Stimulated activated CD4-positive, alpha-beta T cell treated with anti-CD3 and anti-CD28 coated beads, TNF-alpha, amount 100 ng/mL, for 1 hour (primary cell): ENCODE measurements around the gene PROM2.
"Not testable (repeated sequence)": the region's sequence is repeated elsewhere in the genome, so short reads cannot be mapped to it uniquely, and the experiment has no call there.

Experiments
- DNase-seq, 3 donors: peaks; one replicate each; pipeline ENCODE4 v3.0.0-alpha.2; 2020; ENCODE audit warnings: low read depth in 3 of 3, low spot score in 1 of 3

PROM2 gene, protein sequence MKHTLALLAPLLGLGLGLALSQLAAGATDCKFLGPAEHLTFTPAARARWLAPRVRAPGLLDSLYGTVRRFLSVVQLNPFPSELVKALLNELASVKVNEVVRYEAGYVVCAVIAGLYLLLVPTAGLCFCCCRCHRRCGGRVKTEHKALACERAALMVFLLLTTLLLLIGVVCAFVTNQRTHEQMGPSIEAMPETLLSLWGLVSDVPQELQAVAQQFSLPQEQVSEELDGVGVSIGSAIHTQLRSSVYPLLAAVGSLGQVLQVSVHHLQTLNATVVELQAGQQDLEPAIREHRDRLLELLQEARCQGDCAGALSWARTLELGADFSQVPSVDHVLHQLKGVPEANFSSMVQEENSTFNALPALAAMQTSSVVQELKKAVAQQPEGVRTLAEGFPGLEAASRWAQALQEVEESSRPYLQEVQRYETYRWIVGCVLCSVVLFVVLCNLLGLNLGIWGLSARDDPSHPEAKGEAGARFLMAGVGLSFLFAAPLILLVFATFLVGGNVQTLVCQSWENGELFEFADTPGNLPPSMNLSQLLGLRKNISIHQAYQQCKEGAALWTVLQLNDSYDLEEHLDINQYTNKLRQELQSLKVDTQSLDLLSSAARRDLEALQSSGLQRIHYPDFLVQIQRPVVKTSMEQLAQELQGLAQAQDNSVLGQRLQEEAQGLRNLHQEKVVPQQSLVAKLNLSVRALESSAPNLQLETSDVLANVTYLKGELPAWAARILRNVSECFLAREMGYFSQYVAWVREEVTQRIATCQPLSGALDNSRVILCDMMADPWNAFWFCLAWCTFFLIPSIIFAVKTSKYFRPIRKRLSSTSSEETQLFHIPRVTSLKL

GRCh38 chr2:95274291-95275150 lies at the start of gene PROM2:
PROM2 (plus strand) TSS chr2:95274449; CDS start chr2:95274586, 137 bp downstream.
- DNase-seq = no peak

- DNase-seq = no peak
Measured at GRCh38 chr2:95225658-95226057, 48.6 kb upstream of the PROM2 start.

- DNase-seq = peak in 1 of 3 donors; percentile 8
Measured at GRCh38 chr2:95231723-95232122, 42.5 kb upstream of the PROM2 start.

DNA sequence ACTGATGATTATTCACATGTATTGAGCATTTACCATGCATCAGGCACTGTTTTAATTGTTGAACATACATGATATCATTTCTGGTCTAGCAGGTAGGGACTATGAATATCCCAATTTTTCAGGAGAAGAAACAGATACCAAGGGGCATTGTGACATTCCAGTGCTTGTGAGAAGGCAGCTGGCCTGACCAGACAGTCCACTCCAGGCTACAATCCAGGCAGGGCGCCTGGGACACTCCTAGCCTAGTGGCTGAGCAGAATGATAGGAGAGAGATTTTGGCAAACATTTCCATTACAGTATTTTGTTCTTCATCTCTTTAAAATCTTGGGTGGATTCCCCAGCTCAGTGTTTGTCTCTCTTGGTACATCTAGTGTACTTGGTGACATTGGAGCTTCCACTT lies 42.0 kb upstream of the PROM2 start:
- DNase-seq = no peak

DNA sequence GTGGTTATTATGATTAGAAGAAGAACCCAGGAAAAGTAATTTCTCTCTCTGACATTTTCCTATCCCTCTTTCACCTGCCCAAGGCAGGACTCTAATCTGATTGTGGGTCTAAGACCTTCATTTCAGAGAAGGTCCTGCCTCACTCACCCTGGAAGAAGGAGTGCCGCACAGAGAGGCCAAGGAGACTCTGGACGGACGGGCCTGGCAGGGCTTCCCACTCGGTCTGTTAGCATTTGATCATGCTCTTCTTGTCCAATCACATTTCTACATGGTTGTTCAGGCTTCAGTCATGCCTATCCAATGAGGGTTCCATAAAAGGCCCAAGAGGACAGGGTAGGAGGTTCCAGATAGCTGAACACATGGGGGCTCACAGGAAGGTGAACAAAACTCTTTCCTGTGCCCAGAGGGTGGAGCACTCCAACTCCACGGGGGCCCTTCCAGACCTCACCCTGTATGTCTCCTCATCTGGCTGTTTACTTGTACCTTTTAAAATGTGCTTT lies 39.9 kb upstream of the PROM2 start:
- DNase-seq = no peak

- no peak for DNase-seq
Measured at GRCh38 chr2:95234816-95235215, 39.4 kb upstream of the PROM2 start.

- no peak for DNase-seq
Measured at GRCh38 chr2:95238131-95238530, 36.1 kb upstream of the PROM2 start.

- no peak for DNase-seq
Measured at GRCh38 chr2:95240091-95240490, 34.2 kb upstream of the PROM2 start.

GRCh38 chr2:95240556-95240955 lies 33.7 kb upstream of the PROM2 start:
- no peak for DNase-seq

DNA sequence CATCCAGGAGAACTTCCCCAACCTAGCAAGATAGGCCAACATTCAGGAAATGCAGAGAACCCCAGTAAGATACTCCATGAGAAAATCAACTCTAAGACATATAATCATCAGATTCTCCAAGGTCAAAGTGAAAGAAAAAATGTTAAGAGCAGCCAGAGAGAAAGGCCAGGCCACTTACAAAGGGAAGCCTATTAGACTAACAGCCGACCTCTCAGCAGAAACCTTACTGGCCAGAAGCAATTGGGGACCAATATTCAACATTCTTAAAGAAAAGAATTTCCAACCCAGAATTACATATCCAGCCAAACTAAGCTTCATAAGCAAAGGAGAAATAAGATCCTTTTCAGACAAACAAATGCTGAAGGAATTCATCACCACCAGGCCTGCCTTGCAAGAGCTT lies 32.2 kb upstream of the PROM2 start:
- DNase-seq = not testable (repeated sequence)

GRCh38 chr2:95258271-95258670 lies 16.0 kb upstream of the PROM2 start:
- DNase-seq = no peak

DNA sequence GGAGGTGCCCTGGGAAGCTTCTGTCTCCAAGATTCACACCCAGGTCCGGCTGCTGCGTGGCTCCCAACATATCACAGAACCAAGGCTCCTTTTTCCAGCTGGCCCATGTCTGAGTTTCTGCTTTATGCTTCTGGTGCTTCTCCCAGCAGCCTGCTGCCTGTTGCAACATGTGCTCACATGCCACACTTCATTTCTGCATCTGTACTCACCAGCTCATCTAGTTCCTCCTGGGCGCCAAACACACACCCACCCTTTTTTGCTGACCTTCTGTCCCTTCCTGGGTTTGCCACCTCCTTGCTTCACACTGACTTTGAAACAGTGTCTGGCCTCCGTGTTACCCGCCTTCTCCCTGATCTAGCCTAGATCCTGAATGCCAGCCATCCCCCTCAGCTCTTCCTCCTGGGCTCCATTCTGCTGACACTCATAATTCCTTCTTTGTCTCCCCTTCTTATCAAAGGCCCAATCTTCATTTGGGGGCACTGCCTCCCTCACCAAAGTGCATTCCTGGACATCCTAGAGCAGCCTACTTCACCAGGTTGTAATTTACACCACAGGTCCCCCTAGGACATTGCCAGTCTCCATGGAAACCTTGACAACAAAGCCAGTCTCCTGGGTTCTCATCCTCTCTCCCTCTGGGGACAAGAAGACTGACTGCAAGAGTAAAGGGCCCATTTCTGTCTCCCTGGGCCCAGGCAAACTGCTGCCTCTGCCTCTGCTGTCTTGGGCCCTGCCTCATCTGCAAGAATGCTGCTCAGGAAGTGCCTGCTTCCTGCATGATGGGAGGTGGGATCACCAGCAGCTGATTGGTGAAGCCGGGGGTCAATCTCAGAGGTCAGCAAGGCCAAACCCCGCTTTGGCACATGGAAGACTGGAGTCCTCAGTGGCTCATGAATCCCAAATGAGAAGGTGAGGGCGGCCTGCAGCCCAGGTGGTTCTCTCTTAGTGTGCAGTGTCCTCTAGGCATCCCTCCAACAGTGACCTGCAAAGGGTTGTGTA lies 13.9 kb upstream of the PROM2 start:
- DNase-seq = no peak

DNA sequence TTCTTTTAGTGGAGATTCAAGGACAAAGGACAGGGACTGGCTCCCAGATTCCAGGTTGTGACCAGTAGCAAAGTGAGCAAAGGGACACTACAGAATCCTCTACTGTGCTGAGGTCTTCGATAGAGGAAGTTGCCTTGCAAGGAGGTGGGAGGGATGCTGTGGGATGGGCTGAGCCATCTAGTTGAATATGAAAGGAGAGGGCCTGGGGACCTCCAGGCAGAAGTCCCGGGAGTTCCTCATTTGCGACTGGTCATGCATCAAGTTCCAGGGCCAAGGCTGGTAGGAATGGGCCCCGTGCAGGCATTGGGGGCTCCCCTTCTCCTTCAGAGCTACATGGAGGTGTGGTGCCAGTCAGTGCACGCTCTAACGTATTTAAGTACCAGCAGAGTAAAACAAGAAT lies 12.6 kb upstream of the PROM2 start:
- DNase-seq = no peak

GRCh38 chr2:95262896-95263542 lies 11.2 kb upstream of the PROM2 start:
- no peak for DNase-seq

- DNase-seq = no peak
Measured at GRCh38 chr2:95264624-95265023, 9.6 kb upstream of the PROM2 start.

DNA sequence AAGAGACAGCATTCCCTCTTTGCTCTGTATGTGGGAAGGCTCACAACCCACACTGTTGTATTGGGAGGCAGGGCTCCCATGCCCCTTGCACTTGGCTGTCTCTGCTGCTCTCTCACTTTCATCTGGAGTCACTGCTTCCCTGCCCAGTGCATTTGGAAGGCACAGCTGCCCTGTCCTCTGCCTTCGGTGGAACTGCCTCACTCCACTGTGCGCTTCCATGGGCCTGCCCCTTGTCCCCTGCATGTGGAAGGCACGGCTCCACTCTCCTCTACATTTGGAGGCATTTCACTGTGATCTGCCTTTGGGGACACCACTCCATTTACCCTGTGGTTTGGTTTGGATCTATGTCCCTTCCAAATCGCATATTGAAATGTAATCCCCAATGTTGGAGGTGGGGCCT lies 9.1 kb upstream of the PROM2 start:
- no peak for DNase-seq

- no peak for DNase-seq
Measured at GRCh38 chr2:95266781-95267430, 7.3 kb upstream of the PROM2 start.

DNA sequence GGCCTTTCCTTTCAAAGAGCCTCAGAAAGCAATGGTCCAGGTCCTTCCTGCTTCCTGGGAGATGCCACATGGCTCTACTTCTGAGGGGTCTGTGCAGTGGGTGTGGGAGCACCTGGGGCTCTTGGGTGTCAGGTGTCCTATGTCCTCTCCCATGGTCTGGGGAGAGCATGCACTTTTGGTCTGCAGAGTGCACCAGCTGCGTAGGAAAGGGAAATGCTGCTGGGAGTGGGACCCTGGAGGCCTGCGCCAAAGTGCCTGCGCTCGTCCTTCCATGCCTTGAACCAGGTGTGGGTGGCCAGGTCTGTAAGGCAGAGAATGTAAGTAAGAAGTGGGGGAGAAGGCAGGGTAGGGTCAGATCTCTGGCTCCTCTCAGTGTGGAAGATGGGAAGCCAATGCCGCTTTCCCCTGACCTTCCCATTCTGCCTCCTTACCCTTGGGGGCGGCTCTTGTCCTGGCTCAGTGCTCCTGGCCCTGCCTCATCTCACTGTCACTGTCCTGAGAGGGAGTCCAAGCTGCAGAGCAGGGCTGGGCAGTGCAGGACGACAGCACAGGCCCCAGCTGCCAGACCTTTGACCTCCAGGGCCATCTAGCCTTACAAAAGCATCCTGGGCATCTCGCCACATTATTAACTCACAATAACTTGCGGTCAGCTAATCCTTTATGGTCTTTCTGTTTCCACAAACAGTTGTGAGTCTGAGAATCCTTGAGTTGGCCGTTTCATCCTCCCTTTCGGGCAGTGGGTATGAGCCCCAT lies 6.6 kb upstream of the PROM2 start:
- DNase-seq = no peak
